22Rv1 (cell line): ENCODE data around the gene ANKRD28.

Source experiments
- H3K27ac ChIP-seq: fragments of 450-650 bp; 2 replicates; pipeline ENCODE4 v1.5.1; 2017
- ZFX ChIP-seq: fragments of 450-650 bp; IDR thresholded peaks from 2 replicates; pipeline ENCODE4 v1.6.1; 2017; ENCODE audit warnings: antibody characterized with exemption, borderline replicate concordance
- TF ChIP-seq, protein P1 (sequence below): fragments of 450-650 bp; IDR thresholded peaks from 2 replicates; pipeline ENCODE4 v1.5.1; 2017; ENCODE audit warnings: mild to moderate bottlenecking

The ANKRD28 gene

GRCh38 chr3:15645246-15645645, 152.5 kb downstream of the ANKRD28 start:
- no peak overlapping the region for H3K27ac ChIP-seq
- TF ChIP-seq, protein P1, sequence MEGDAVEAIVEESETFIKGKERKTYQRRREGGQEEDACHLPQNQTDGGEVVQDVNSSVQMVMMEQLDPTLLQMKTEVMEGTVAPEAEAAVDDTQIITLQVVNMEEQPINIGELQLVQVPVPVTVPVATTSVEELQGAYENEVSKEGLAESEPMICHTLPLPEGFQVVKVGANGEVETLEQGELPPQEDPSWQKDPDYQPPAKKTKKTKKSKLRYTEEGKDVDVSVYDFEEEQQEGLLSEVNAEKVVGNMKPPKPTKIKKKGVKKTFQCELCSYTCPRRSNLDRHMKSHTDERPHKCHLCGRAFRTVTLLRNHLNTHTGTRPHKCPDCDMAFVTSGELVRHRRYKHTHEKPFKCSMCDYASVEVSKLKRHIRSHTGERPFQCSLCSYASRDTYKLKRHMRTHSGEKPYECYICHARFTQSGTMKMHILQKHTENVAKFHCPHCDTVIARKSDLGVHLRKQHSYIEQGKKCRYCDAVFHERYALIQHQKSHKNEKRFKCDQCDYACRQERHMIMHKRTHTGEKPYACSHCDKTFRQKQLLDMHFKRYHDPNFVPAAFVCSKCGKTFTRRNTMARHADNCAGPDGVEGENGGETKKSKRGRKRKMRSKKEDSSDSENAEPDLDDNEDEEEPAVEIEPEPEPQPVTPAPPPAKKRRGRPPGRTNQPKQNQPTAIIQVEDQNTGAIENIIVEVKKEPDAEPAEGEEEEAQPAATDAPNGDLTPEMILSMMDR: no peak
- no peak for TF ChIP-seq ZFX

DNA sequence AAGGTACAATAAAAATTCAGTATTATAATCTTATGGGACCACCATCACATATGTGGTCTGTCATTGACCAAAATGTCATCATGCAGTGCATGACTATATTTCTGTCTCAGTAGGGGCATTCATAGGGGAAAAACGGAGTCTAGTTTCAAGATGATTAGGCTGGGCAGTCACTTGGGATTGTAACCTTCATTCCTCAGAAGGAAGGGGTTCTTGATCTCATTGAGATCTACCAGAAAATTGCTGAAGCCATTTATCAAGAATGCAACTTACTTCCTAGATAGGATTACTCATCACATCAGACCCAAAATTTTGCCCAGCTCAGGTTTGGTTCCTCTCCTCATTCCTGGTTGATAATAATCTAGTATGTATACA, 158.9 kb downstream of the ANKRD28 start:
- TF ChIP-seq, protein P1: no peak
- TF ChIP-seq ZFX: no peak
- H3K27ac ChIP-seq: no peak overlapping the region

DNA sequence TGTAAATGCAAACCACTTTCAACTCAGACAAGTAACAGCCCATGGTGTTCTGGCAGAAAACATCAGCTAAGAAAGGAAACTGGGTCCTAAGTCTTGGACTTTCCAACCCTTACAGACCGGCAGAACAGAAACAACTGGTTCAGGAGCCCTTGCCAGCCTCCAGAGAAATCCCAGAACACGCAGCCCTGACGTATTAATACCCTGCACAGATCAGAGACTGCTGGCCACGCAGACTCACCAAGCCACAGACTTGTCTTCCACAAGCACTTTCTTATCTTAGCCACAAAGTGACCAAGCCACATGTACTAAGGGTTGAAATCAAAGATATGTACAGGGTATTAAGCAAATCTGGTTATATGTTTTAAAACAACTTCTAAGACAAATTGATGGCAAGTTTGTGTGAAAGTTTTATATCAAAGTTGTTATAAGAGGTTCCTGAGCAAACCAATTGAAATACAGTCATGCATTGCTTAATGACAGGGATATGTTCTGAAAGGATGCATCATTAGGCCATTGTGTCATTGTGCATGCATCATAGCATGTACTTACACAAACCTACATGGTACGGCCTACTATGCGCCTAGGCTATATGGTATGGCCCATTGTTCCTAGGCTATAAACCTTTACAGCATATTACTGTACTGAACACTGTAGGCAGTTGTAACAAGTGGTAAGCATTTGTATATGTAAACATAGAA, 159.4 kb downstream of the ANKRD28 start:
- TF ChIP-seq, protein P1: no peak
- no peak for TF ChIP-seq ZFX
- no peak overlapping the region for H3K27ac ChIP-seq

- TF ChIP-seq ZFX: no peak
- TF ChIP-seq, protein P1: no peak
- H3K27ac ChIP-seq: no peak overlapping the region
Observed at GRCh38 chr3:15637131-15637951, 160.4 kb downstream of the ANKRD28 start.

GRCh38 chr3:15636028-15636709, 161.6 kb downstream of the ANKRD28 start:
- TF ChIP-seq ZFX: no peak
- TF ChIP-seq, protein P1: no peak
- no peak overlapping the region for H3K27ac ChIP-seq

GRCh38 chr3:15635121-15635661, 162.6 kb downstream of the ANKRD28 start:
- TF ChIP-seq, protein P1: no peak
- TF ChIP-seq ZFX: no peak
- peak overlapping the region; percentile 47; the same call in 1 of the 2 replicates for H3K27ac ChIP-seq
